H9 (cell line): Measurements from ENCODE around the gene GPR135. TPM values are rescaled to one million over a fixed set of nuclear protein-coding genes. Genes with fewer than 3 reads are reported as not detected.
A peak's percentile ranks its signal among the peaks of the same experiment; 100 is the strongest.

Experiments
- DNase-seq: peaks from one replicate; pipeline ENCODE4 v3.0.0-alpha.2; 2017
- H2AFZ ChIP-seq: one replicate; pipeline ENCODE4 v1.6.1; 2013; ENCODE audit warnings: mild to moderate bottlenecking, low read length, control low read depth, moderate library complexity
- H2AK5ac ChIP-seq: 2 replicates; pipeline ENCODE4 v1.6.1; 2013; ENCODE audit warnings: low read length, control low read depth, mixed read lengths; ENCODE audit not compliant: insufficient read length
- H2BK120ac ChIP-seq: one replicate; pipeline ENCODE4 v1.6.1; 2013; ENCODE audit warnings: low read depth, mild to moderate bottlenecking, low read length, control low read depth, inconsistent platforms; ENCODE audit not compliant: poor library complexity, severe bottlenecking
- H2BK12ac ChIP-seq: 2 replicates; pipeline ENCODE4 v1.6.1; 2013; ENCODE audit warnings: low read length, control low read depth, mixed read lengths, low read depth; ENCODE audit not compliant: insufficient read length
- H2BK15ac ChIP-seq: 2 replicates; pipeline ENCODE4 v1.6.1; 2013; ENCODE audit warnings: low read depth, low read length, control low read depth
- H2BK20ac ChIP-seq: one replicate; pipeline ENCODE4 v1.6.1; 2013; ENCODE audit warnings: low read depth, mild to moderate bottlenecking, low read length, control low read depth, inconsistent platforms; ENCODE audit not compliant: poor library complexity, severe bottlenecking
- H2BK5ac ChIP-seq: 2 replicates; pipeline ENCODE4 v1.6.1; 2013; ENCODE audit warnings: low read length, control low read depth, mixed read lengths; ENCODE audit not compliant: insufficient read length
- H3K14ac ChIP-seq: 2 replicates; pipeline ENCODE4 v1.6.1; 2013; ENCODE audit warnings: low read length, control low read depth; ENCODE audit not compliant: insufficient read depth
- H3K18ac ChIP-seq: 2 replicates; pipeline ENCODE4 v1.6.1; 2013; ENCODE audit warnings: low read depth, mild to moderate bottlenecking, mixed read lengths, low read length, control low read depth; ENCODE audit not compliant: insufficient read length
- H3K23ac ChIP-seq: 2 replicates; pipeline ENCODE4 v1.6.1; 2013; ENCODE audit warnings: low read length, control low read depth, mixed read lengths, low read depth; ENCODE audit not compliant: insufficient read length
- H3K23me2 ChIP-seq: 2 replicates; pipeline ENCODE4 v1.6.1; 2013; ENCODE audit warnings: low read depth, mild to moderate bottlenecking, mixed read lengths, low read length, control low read depth; ENCODE audit not compliant: insufficient read length, poor library complexity, severe bottlenecking
- H3K27ac ChIP-seq: 2 replicates; pipeline ENCODE4 v1.5.1; 2013; ENCODE audit warnings: low read length, control low read depth, mixed read lengths, low read depth; ENCODE audit not compliant: insufficient read length
- H3K27me3 ChIP-seq: 2 replicates; pipeline ENCODE4 v1.6.1; 2013; ENCODE audit warnings: low read length, control low read depth, inconsistent platforms; ENCODE audit not compliant: insufficient read depth
- H3K4ac ChIP-seq: 2 replicates; pipeline ENCODE4 v1.6.1; 2013; ENCODE audit warnings: low read depth, mild to moderate bottlenecking, control low read depth, inconsistent platforms, low read length, moderate library complexity
- H3K4me1 ChIP-seq: 2 replicates; pipeline ENCODE4 v1.6.1; 2013; ENCODE audit warnings: low read length, control low read depth, inconsistent platforms; ENCODE audit not compliant: insufficient read depth
- H3K4me2 ChIP-seq: 2 replicates; pipeline ENCODE4 v1.6.1; 2013; ENCODE audit warnings: low read length, control low read depth, mixed read lengths; ENCODE audit not compliant: insufficient read length, insufficient read depth
- H3K56ac ChIP-seq: 2 replicates; pipeline ENCODE4 v1.6.1; 2013; ENCODE audit warnings: low read depth, mild to moderate bottlenecking, mixed read lengths, low read length, control low read depth; ENCODE audit not compliant: insufficient read length
- H3K79me1 ChIP-seq: 2 replicates; pipeline ENCODE4 v1.6.1; 2013; ENCODE audit warnings: low read depth, mild to moderate bottlenecking, moderate library complexity, low read length, control low read depth, inconsistent platforms; ENCODE audit not compliant: insufficient read depth, poor library complexity, severe bottlenecking
- H3K79me2 ChIP-seq: 2 replicates; pipeline ENCODE4 v1.6.1; 2013; ENCODE audit warnings: low read length, control low read depth, inconsistent platforms; ENCODE audit not compliant: insufficient read depth
- H3K9ac ChIP-seq: 2 replicates; pipeline ENCODE4 v1.6.1; 2013; ENCODE audit warnings: low read length, control low read depth, mixed read lengths; ENCODE audit not compliant: insufficient read length; ENCODE audit errors: extremely low read depth
- H3K9me3 ChIP-seq: one replicate; pipeline ENCODE4 v1.6.1; 2013; ENCODE audit warnings: low read depth, low read length, inconsistent platforms; ENCODE audit not compliant: control insufficient read depth
- H3T11ph ChIP-seq: one replicate; pipeline ENCODE4 v1.6.1; 2013; ENCODE audit warnings: mild to moderate bottlenecking, low read length, control low read depth, inconsistent platforms
- H4K20me1 ChIP-seq: one replicate; pipeline ENCODE4 v1.6.1; 2013; ENCODE audit not compliant: control insufficient read depth, insufficient read length, insufficient read depth
- H4K5ac ChIP-seq: 2 replicates; pipeline ENCODE4 v1.6.1; 2013; ENCODE audit warnings: low read depth, mild to moderate bottlenecking, mixed read lengths, low read length, control low read depth; ENCODE audit not compliant: insufficient read length
- H4K8ac ChIP-seq: replicated peaks from 2 replicates; pipeline ENCODE4 v1.6.1; 2013; ENCODE audit warnings: low read length, control low read depth, mixed read lengths, low read depth; ENCODE audit not compliant: insufficient read length
- H4K91ac ChIP-seq: 2 replicates; pipeline ENCODE4 v1.6.1; 2013; ENCODE audit warnings: low read depth, mild to moderate bottlenecking, moderate library complexity, mixed read lengths, low read length, control low read depth; ENCODE audit not compliant: insufficient read length
- H3K27ac Mint-ChIP-seq, 3 experiments: 2 replicates in 2 of 3; 3 replicates in 1 of 3; pipeline ENCODE4 v1.8.0; 2020 to 2021; ENCODE audit warnings: mixed read lengths in 3 of 3, mild to moderate bottlenecking in 1 of 3, moderate library complexity in 1 of 3
- H3K27me3 Mint-ChIP-seq: 2 replicates; pipeline ENCODE4 v1.8.0; 2021; ENCODE audit warnings: low read depth, mild to moderate bottlenecking, moderate library complexity, mixed read lengths
- H3K36me3 Mint-ChIP-seq, 3 experiments: 2 replicates in 2 of 3; 3 replicates in 1 of 3; pipeline ENCODE4 v1.8.0; 2020 to 2021; ENCODE audit warnings: low read depth in 3 of 3, mixed read lengths in 3 of 3; ENCODE audit not compliant: insufficient read depth in 1 of 3
- H3K4me1 Mint-ChIP-seq, 2 experiments: 2 replicates each; pipeline ENCODE4 v1.8.0; 2020; ENCODE audit warnings: mixed read lengths in 2 of 2
- H3K4me3 Mint-ChIP-seq, 2 experiments: 2 replicates in 1 of 2; 3 replicates in 1 of 2; pipeline ENCODE4 v1.8.0; 2020 to 2021; ENCODE audit warnings: mild to moderate bottlenecking in 2 of 2, mixed read lengths in 2 of 2, moderate library complexity in 1 of 2
- H3K9me3 Mint-ChIP-seq, 2 experiments: 2 replicates in 1 of 2; 3 replicates in 1 of 2; pipeline ENCODE4 v1.8.0; 2020; ENCODE audit warnings: mild to moderate bottlenecking in 2 of 2, mixed read lengths in 2 of 2, moderate library complexity in 1 of 2
- CTCF ChIP-seq: fragments of 200-600 bp; sonication (generic); conservative IDR thresholded peaks from 3 replicates; pipeline ENCODE4 v1.8.0; 2021; ENCODE audit warnings: antibody characterized with exemption, mild to moderate bottlenecking
- WGBS: extraction: QIAGEN DNeasy Blood & Tissue Kit; methylation state at CpG from one replicate; pipeline ENCODE4 v1.1.7; 2013; ENCODE audit warnings: missing lambda C conversion rate, low lambda C conversion rate, mixed read lengths; ENCODE audit not compliant: insufficient read length; ENCODE audit errors: extremely low coverage; 5-methylcytosine and 5-hydroxymethylcytosine counted together
- total RNA-seq: library from RNA; stranded (reverse); gene quantifications from 2 replicates; pipeline ENCODE4 v1.2.1, GENCODE V29; 2021

The GPR135 gene
- total RNA-seq, 1 experiment from 2014 or later = 1.9 TPM

GRCh38 chr14:59422069-59422881 lies 42.9 kb downstream of the GPR135 start:
- H3K27me3 Mint-ChIP-seq = no peaks in the 10 kb centered on the region
- no CpG with 5 or more reads among the region's 7 CpGs for WGBS
- H3K4ac ChIP-seq = no peak overlapping the region

More at GRCh38 chr14:59422069-59422881, 42.9 kb downstream of the GPR135 start:
- H2BK20ac ChIP-seq = no peak overlapping the region
- H3K27ac ChIP-seq = no peak overlapping the region
- no peak overlapping the region for H2BK120ac ChIP-seq
- H2BK5ac ChIP-seq = no peak overlapping the region
- no peak overlapping the region for H2BK12ac ChIP-seq
- no peak overlapping the region for H4K5ac ChIP-seq
- Mint-ChIP-seq H3K27ac (no peak overlapping the region; a peak in 1 of 7 replicates), H3K4me3 (no peak overlapping the region), H3K36me3 (no peaks in the 10 kb centered on the region), H3K4me1 (peaks cover 6 to 11% of the 10 kb centered on the region in 2 experiments), H3K9me3 (no peaks in the 10 kb centered on the region)
- no peak overlapping the region for H3K14ac ChIP-seq
- H3K56ac ChIP-seq = no peak overlapping the region
- H3K79me1 ChIP-seq = no peaks in the 10 kb centered on the region
- no peak overlapping the region for H2AK5ac ChIP-seq
- H3K4me1 ChIP-seq = no peaks in the 10 kb centered on the region
- H3K79me2 ChIP-seq = no peaks in the 10 kb centered on the region
- no peaks in the 10 kb centered on the region for H3K9me3 ChIP-seq
- H3K18ac ChIP-seq = no peak overlapping the region
- H3T11ph ChIP-seq = no peak overlapping the region
- H3K27me3 ChIP-seq = no peaks in the 10 kb centered on the region
- H4K8ac ChIP-seq = no peak overlapping the region
- H4K91ac ChIP-seq = no peak overlapping the region
- no peaks in the 10 kb centered on the region for H4K20me1 ChIP-seq
- DNase-seq = no peak
- H3K23me2 ChIP-seq = no peaks in the 10 kb centered on the region
- H3K4me2 ChIP-seq = no peak overlapping the region
- no peak overlapping the region for H2AFZ ChIP-seq
- TF ChIP-seq CTCF = peak; percentile 51; the same call in 2 of the 3 replicates
- H3K9ac ChIP-seq = no peak overlapping the region
- no peak overlapping the region for H3K23ac ChIP-seq
- H2BK15ac ChIP-seq = no peak overlapping the region
